Activated CD4-positive, alpha-beta T cell treated with anti-CD3 and anti-CD28 coated beads, Interleukin-2, amount 50 U/mL, for 16 hours (primary cell): Measurements from ENCODE around the gene BMPR2.
A peak's percentile ranks its signal among the peaks of the same experiment; 100 is the strongest.
"Not testable (repeated sequence)": the region's sequence is repeated elsewhere in the genome, so short reads cannot be mapped to it uniquely, and the experiment has no call there.

Experiments used
- DNase-seq: peaks from one replicate; pipeline ENCODE4 v3.0.0-alpha.2; 2020

BMPR2 gene

GRCh38 chr2:202545523-202545922, 169.4 kb downstream of the BMPR2 start:
- DNase-seq, result peak; percentile 14

- no peak for DNase-seq
These were observed 169.8 kb downstream of the BMPR2 start for GRCh38 chr2:202545931-202546330.

- DNase-seq, result not testable (repeated sequence)
These were observed 170.5 kb downstream of the BMPR2 start for GRCh38 chr2:202546499-202547141.

GRCh38 chr2:202548240-202548639, 172.1 kb downstream of the BMPR2 start:
- no peak for DNase-seq

- not testable (repeated sequence) for DNase-seq
These were observed 174.9 kb downstream of the BMPR2 start for GRCh38 chr2:202551000-202551399.

- peak; percentile 70 for DNase-seq
These were observed 179.2 kb downstream of the BMPR2 start for GRCh38 chr2:202555356-202555755.

- no peak for DNase-seq
These were observed 184.1 kb downstream of the BMPR2 start for GRCh38 chr2:202560200-202560599.

- DNase-seq, result no peak
These were observed 188.1 kb downstream of the BMPR2 start for GRCh38 chr2:202564226-202564625.

- no peak for DNase-seq
These were observed 190.2 kb downstream of the BMPR2 start for GRCh38 chr2:202566286-202566685.

- DNase-seq, result no peak
These were observed 198.4 kb downstream of the BMPR2 start for GRCh38 chr2:202574541-202574940.

GRCh38 chr2:202575194-202575593, 199.1 kb downstream of the BMPR2 start:
- DNase-seq, result not testable (repeated sequence)

- DNase-seq, result no peak
These were observed 201.4 kb downstream of the BMPR2 start for GRCh38 chr2:202577250-202578183.

- not testable (repeated sequence) for DNase-seq
These were observed 206.7 kb downstream of the BMPR2 start for GRCh38 chr2:202582846-202583245.

- no peak for DNase-seq
These were observed 207.6 kb downstream of the BMPR2 start for GRCh38 chr2:202583709-202584219.

- peak; percentile 78 for DNase-seq
These were observed 212.8 kb downstream of the BMPR2 start for GRCh38 chr2:202588647-202589581.

GRCh38 chr2:202589582-202589949, 213.4 kb downstream of the BMPR2 start:
- DNase-seq, result no peak

GRCh38 chr2:202592566-202592965, 216.4 kb downstream of the BMPR2 start:
- no peak for DNase-seq

GRCh38 chr2:202599105-202599504, 223.0 kb downstream of the BMPR2 start:
- DNase-seq, result no peak

- DNase-seq, result no peak
These were observed 223.8 kb downstream of the BMPR2 start for GRCh38 chr2:202599911-202600310.

- DNase-seq, result no peak
These were observed 228.6 kb downstream of the BMPR2 start for GRCh38 chr2:202604699-202605098.

GRCh38 chr2:202605174-202605573, 229.0 kb downstream of the BMPR2 start:
- no peak for DNase-seq

- no peak for DNase-seq
These were observed 232.2 kb downstream of the BMPR2 start for GRCh38 chr2:202608142-202608852.
